SKM-1 treated with dmso at 0.1 percent for 144 hours (cell line): Measurements from ENCODE around the gene NEMP1.
"Not testable (repeated sequence)": the region's sequence is repeated elsewhere in the genome, so short reads cannot be mapped to it uniquely, and the experiment has no call there.

Experiments
- DNase-seq: peaks from one replicate; lab custom pipeline; 2025; ENCODE audit not compliant: unreplicated experiment; lab: John Stamatoyannopoulos, UW

Gene NEMP1

GRCh38 chr12:57078519-57079404 lies at the start of gene NEMP1:
TSS of gene NEMP1 (minus strand) at chr12:57078791. CDS start at chr12:57078745, 46 bp downstream.
- DNase-seq = peak; percentile 93

DNA sequence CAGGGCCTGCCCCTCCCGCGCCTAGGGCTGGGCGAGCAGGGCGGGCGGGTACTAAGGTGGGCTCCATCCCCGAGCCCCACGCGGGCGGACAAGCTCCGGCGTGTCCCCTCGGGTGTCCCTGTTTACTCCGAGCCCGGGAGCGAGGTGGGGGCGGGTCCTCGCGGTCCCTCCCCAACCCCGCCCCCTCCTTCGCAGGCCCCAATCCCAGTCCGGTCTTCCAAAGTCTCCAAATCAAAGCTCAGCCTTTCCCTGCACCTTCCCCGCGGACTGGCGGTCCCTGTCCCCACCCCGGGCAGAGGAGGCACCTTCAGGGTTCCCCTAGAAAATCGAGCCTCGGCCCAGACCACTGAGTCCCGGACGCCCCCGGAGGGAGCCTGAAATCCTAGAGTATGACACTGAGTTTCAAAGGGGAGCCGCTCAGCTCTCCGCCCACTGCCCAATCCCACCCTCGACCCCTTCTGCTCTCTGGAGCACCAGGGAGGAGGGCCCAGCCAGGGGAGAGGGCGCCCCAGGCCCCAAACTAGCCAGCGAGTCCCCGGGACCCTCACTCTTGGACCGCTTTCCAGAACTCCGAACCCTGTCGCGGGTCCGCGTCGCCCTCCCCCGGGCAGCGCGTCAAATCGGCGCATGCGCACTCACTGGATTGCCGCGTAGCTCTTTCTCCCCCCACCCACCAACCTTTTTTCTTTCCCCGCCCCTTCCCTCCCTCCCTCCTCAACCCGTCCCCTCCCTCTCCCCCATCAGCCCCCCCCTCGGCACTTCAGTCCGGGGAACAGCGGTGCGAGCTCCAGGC lies 49.3 kb upstream of the NEMP1 start, which contains the start of gene LRP1:
Gene LRP1, plus strand, starts transcription at position 758 of the 793 bp plus-strand sequence. CDS start 482 bp downstream, outside the sequence.
- peak; percentile 9 for DNase-seq

DNA sequence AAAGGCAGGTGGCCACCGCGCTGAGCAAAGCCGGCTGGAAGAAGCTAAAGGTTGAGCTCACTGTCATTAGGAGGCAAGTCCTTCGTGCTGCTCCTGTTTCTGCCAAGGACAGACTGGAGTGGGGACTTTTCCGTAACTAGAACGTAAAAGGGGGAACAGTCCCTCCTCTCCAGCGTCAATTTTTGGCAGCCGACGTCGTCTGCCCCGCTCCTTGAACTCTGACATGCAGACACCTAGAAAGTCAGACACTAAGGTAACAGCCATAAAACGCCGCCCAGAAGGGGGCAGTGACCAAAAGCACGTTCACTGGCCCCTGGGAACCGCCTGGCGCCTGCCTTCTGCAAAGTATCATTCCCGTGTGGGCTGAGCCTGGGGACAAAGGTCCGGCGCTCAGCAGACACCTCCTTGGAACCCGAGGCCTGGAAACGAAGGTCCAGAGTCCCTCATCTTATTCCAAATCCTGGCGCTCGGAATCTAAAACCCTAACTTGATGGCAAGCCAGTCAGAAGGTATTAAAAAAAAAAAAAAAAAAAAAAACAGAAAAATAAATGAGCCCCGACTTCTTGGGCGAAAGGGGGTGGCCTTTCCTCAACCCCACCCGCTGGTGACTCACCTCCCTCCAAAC lies 48.6 kb upstream of the NEMP1 start:
- DNase-seq = no peak

- no peak for DNase-seq
These were observed 48.0 kb upstream of the NEMP1 start for GRCh38 chr12:57126561-57126960.

DNA sequence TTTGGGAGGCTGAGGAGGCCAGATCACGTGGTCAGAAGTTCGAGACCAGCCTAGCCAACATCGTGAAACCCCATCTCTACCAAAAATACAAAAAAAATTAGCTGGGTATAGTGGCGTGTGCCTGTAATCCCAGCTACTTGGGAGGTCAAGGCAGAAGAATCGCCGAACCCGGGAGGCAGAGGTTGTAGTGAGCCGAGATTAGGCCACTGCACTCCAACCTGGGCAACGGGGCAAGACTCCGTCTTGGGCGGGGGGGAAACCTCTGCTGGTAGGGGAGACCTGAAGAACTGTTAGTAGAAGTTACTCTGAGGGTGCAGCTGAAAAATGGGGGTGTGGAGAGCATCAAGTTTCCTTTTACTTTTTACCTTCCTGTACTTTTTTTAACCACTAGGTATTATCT lies 47.5 kb upstream of the NEMP1 start:
- DNase-seq = no peak

DNA sequence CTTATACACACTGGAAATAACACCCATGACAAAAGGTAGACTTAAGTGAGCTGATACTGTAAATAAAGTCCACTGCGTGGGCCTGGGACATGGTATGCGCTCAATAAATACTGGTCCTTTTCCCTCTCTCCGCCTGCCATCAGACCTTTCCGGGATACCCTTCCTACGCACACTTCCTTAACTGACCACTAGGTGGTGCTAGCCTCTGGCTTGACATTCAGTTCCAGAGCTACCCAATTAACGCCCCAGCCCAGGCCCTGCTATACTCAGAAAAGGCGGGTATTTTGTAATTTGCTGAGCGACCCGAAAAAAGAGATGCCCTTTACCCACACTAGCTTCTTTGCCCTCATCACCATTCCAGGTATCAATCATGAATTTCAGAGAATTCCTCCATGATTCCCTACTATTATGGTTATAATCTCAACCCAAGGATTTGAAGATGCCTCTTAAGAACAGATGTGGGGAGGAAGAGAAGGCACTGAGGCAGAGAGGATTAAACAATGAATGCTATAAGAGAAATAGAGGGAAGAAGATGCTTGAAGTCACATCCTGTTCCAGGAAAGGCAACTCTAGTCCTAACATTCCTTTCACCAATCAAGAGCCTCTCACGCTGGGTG lies 45.8 kb upstream of the NEMP1 start:
- DNase-seq = peak; percentile 31

DNA sequence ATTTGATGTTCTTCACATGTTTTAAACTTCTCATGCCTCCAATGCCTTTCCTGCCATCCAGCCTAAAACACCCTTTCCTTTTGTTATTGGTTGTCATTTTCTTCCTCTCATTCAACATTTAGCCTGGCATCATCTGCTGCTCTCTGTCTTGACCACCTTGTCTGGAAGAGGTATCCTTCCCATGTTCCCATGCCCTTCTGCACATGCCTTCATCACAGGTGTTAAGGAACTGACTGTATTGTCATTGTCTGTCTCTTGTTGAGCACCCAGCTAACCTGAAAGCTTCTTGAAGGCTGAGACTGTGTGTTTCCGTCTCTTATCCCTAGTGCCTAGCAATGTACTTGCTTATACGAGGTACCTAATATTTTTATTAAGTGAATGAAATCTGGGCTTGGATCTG lies 45.2 kb upstream of the NEMP1 start:
- DNase-seq = no peak

DNA sequence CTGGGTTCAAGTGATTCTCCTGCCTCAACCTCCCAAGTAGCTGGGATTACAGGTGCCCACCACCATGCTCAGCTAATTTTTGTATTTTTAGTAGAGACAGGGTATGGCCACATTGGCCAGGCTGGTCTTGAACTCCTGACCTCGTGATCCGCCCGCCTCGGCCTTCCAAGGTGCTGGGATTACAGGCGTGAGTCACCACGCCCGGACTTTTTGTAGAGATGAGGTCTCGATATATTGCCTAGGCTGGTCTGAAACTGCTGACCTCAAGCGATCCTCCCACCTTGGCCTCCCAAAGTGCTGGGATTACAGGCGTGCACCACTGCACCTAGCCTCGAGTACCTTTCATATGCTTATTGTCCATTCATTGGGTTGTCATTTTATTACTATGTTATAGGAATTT lies 42.1 kb upstream of the NEMP1 start:
- not testable (repeated sequence) for DNase-seq

DNA sequence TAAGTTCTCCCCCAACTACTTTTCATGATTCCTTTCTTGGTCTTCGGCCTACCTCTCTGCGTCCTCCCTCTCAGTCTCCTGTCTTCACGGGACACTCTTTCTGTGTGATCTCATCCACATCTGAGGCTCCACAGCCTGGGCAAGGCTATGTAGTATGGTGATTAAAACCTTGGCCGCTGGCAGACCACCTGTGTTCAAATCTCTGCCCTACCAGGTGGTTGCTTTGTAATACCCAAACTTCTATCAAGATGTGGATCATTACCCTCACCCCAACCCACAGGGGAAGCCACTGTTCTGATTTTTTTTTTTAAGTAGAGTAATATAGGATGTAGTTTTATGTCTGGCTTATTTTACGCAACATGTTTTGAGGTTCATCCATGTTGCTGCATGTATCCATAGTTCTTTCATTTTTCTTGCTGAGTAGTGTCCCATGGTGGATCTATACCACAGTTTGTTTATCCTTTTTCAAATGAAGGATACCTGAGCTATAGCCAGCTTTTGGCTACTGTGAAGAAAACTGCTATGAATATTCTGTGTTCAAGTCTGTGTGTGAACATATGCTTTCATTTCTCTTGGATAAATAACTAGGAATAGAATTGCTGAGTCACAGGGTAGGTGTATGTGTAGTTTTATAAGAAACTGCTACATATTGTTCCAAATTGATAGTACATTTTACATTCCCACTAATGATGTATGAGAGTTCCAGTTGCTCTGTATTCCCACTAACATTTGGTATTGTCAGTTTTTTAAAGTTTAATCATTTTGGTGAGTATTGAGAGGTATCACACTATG lies 40.9 kb upstream of the NEMP1 start:
- no peak for DNase-seq

DNA sequence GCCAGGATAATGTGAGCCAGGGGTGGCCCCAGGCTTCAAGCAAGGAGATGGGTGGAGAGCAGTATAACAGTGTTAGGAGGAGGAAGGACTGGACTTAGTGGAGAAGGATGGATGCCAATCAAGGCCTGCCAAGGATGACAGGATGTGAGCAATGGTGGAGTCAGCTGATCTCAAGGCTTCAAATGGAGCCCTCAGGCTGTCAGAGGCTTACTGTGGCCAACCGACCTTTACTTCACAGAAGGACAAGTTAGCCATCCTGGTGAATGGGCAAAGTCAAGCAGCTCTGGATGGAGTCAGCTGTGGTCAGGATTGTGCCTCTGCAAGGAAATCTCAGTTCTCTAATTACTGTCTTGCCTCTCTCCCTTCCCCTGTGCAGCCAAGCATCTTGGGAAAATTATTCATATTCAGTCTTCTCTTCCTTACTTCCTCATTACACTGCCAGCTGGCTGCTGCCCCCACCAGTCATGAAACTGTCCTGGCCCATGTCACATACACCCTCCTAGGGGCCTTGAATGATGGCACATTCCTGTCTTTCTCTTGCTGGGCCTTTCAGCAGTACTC lies 40.2 kb upstream of the NEMP1 start:
- DNase-seq = peak; percentile 20

DNA sequence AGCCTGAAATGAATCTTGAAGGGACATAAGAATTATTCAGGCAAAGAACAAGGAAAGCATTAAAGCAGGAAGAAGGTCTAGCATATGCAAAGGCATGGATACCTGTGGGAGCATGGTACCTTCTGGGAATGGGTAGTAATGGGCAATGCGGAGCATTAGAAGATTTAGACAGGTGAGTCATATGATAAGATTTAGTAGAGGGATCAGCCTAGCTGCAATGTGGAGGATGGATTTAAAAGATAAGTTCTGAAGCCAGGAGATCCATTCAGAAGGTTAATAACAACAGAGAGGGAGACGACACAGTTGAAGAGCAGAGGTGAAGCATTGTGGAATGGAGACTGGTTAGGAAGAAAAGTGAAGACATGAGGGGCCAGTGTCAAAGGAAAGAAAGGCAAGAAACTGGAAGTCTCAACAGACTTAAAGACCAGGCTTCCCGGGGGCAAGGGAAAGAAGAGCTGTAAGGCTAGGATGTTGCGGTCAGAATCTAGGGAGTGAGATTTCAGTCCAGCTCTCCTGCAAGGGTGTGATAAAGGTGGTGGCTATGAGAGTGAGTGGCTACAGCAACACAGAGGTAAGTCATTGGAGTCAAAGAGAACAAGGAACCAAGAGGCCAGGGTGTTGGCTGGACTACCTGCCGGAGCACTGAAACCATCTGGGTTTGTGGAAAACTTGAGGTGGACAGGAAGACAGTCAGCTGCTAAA lies 38.1 kb upstream of the NEMP1 start:
- no peak for DNase-seq

GRCh38 chr12:57112492-57113294 lies 34.1 kb upstream of the NEMP1 start:
- no peak for DNase-seq

DNA sequence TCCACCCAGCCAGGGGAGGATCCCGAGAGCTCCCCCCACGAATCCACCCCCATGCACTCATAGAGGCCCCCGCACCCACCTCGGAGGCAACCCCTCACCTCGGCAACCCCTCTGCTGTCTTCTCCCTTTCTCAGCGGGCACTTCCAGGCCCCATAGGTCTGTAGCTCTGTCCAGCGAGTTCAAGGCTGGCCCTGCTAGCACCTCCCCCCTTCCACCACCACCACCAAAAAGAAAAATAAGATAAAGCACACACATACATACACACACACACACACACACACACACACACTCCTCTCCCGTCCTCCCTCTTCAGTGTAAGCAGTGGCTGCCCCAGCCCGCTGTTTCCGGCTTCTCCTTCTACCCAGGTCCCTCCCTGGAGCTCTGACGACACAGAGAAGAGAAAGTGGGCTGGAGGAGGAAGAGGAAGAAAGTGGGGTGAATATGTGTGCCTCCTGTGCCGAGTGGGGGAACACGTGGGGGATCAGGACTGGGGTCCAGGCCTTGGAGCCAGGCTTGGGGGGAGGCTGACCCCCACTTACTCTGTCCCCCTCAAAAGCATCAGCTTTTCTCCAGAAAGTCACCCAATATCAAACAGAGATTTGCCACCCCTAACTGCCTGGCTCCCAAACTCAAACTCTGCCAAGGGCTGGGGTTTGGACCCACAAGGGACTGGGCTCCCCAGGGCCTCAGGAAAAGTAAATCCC lies 32.6 kb upstream of the NEMP1 start, which contains the start of gene STAT6:
Gene STAT6, minus strand, starts transcription at position 332 of the 704 bp plus-strand sequence. CDS start 3,084 bp downstream, outside the sequence.
- peak; percentile 59 for DNase-seq

GRCh38 chr12:57110104-57111030 lies 31.8 kb upstream of the NEMP1 start:
- peak; percentile 37 for DNase-seq

DNA sequence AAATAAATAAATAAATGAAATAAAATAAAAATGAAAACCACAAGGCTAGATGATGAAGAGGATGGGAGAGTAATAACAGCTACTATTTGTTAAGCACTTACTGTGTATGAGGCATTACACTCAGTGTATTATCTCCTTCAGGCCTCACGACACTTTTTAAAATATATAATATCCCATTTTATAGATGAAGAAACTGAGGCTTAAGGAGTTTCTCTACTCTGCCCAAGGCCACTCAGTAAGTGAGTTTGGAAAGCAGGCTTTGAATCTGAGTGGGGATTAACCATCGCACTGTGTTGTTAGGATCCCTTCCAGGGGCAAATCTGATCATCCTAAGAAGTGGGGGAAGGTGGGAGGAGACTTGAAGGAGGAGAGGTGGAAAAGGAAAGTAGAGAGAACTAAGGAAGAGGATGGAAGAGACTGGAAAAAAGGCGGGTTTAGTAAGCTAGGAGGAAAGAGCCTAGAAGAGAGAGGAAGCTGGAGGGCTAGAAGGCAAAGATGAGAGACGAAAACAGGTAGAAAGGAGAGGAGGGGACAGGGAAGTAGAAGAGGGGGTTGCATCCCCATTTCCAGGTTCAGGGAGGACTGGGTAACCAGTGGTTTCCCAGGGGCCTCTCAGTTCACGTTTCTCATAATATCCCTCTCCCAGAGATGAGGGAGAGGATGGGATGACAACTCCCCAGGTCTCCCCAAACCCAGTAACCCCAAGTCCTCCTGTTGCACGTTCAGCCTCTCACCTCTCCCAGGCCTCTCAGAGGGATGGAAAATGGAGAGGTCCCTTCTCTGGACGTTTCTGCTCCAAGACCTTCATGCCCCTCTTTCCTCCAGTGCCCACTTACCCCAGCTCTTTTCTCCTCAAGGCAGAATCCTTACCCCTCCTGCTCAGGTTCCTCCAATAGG lies 30.9 kb upstream of the NEMP1 start:
- DNase-seq = no peak
